Activated naive CD4-positive, alpha-beta T cell treated with anti-CD3 and anti-CD28 coated beads, Interleukin-2, amount 10 ng/mL, durations not matched to agents 7 days and 5 days (primary cell): ENCODE data around the gene OR2A12.
"Not testable (repeated sequence)": the region's sequence is repeated elsewhere in the genome, so short reads cannot be mapped to it uniquely, and the experiment has no call there.

Experiments used
- CTCF ChIA-PET: fragments of 350-600 bp; sonication (Branson Sonifier 250); formaldehyde crosslinking; loops from one replicate; lab custom pipeline; 2021; ENCODE audit warnings: antibody characterized with exemption; lab: Charles Lee
- DNase-seq: peaks from one replicate; pipeline ENCODE4 v3.0.0-alpha.2; 2020
- H3K27ac Mint-ChIP-seq: one replicate; pipeline ENCODE4 v1.8.0; 2021; ENCODE audit warnings: mild to moderate bottlenecking, moderate library complexity, mixed read lengths
- H3K27me3 Mint-ChIP-seq: one replicate; pipeline ENCODE4 v1.8.0; 2021; ENCODE audit warnings: mild to moderate bottlenecking, mixed read lengths
- H3K36me3 Mint-ChIP-seq: one replicate; pipeline ENCODE4 v1.8.0; 2021; ENCODE audit warnings: mixed read lengths
- H3K4me1 Mint-ChIP-seq: one replicate; pipeline ENCODE4 v1.8.0; 2021; ENCODE audit warnings: mixed read lengths
- H3K4me3 Mint-ChIP-seq: one replicate; pipeline ENCODE4 v1.8.0; 2021; ENCODE audit warnings: mild to moderate bottlenecking, moderate library complexity, mixed read lengths
- H3K9me3 Mint-ChIP-seq: one replicate; pipeline ENCODE4 v1.8.0; 2021; ENCODE audit warnings: mixed read lengths

The OR2A12 gene

GRCh38 chr7:144090667-144091066, 4.6 kb downstream of the OR2A12 start:
- DNase-seq = no peak
- H3K9me3 Mint-ChIP-seq = no peaks in the 10 kb centered on the region
- H3K4me1 Mint-ChIP-seq = no peaks in the 10 kb centered on the region
- CTCF ChIA-PET = no interaction called here
- no peaks in the 10 kb centered on the region for H3K27me3 Mint-ChIP-seq
- no peak overlapping the region for H3K4me3 Mint-ChIP-seq
- no peaks in the 10 kb centered on the region for H3K36me3 Mint-ChIP-seq
- H3K27ac Mint-ChIP-seq = no peak overlapping the region

GRCh38 chr7:144098776-144099175, 12.7 kb downstream of the OR2A12 start:
- Mint-ChIP-seq H3K36me3 (no peaks in the 10 kb centered on the region), H3K27ac (no peak overlapping the region), H3K4me3 (no peak overlapping the region), H3K9me3 (no peaks in the 10 kb centered on the region), H3K4me1 (peaks cover 4% of the 10 kb centered on the region), H3K27me3 (peaks cover 4% of the 10 kb centered on the region)
- no peak for DNase-seq
- CTCF ChIA-PET = interaction anchor here (1.7 kb wide), 1 partner anchor 29 kb away, joined by 5 read pairs; no protein-coding TSS in a partner anchor

- no peak for DNase-seq
- Mint-ChIP-seq H3K4me1 (peaks cover 4% of the 10 kb centered on the region), H3K27ac (no peak overlapping the region), H3K27me3 (peaks cover 4% of the 10 kb centered on the region), H3K36me3 (no peaks in the 10 kb centered on the region), H3K4me3 (no peak overlapping the region), H3K9me3 (no peaks in the 10 kb centered on the region)
- CTCF ChIA-PET = interaction anchor here (0.7 kb wide), 1 partner anchor 66 kb away, joined by 3 read pairs; no protein-coding TSS in a partner anchor
Observed at GRCh38 chr7:144100607-144101006, 14.5 kb downstream of the OR2A12 start.

DNA sequence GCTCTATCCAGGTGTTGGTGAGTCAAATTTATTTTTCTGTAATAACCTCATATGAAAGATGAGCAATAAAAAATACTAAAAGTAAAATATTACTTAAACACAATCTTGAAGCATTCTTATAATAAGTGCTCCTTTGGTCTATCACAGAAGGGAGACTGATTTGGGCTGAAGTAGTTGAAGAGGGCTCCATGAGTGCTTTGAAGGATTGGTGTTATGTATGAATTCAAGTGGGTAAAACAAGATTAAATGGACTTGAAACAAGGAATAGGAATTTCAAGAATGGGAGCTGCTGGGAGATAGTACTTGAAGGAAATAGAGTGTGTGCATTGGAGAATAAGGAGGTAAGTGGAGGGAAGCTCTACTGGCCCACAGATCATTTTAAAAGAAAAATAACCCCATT, 16.0 kb downstream of the OR2A12 start:
- DNase-seq = no peak
- Mint-ChIP-seq H3K36me3 (no peaks in the 10 kb centered on the region), H3K27me3 (peaks cover 4% of the 10 kb centered on the region), H3K27ac (no peak overlapping the region), H3K9me3 (no peaks in the 10 kb centered on the region), H3K4me1 (peaks cover 4% of the 10 kb centered on the region), H3K4me3 (no peak overlapping the region)
- CTCF ChIA-PET = no interaction called here

DNA sequence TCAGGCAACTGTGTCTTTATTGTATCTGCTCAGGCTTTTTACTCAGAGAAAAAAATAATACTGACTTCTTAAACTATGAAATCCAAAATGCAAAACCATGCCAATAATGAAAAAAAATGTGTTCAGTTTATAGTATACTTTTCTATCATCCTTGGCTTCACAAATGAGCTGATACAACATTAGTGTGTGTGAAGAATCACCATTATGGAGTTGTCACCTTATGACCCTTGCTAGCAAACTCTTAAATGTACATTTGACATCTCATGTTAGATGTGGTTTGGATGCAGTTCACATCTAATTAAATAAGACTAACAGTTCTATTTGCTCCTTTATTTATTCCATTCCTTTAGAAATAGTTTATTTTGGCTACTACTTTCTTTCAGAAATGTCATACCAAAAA, 19.1 kb downstream of the OR2A12 start:
- no peak overlapping the region for H3K4me3 Mint-ChIP-seq
- no peak overlapping the region for H3K27ac Mint-ChIP-seq
- H3K27me3 Mint-ChIP-seq = peaks cover 3% of the 10 kb centered on the region
- no peaks in the 10 kb centered on the region for H3K36me3 Mint-ChIP-seq
- DNase-seq = no peak
- CTCF ChIA-PET = interaction anchor here (0.7 kb wide), 1 partner anchor 284 kb away, joined by 3 read pairs; no protein-coding TSS in a partner anchor
- no peaks in the 10 kb centered on the region for H3K9me3 Mint-ChIP-seq
- H3K4me1 Mint-ChIP-seq = peaks cover 4% of the 10 kb centered on the region

DNA sequence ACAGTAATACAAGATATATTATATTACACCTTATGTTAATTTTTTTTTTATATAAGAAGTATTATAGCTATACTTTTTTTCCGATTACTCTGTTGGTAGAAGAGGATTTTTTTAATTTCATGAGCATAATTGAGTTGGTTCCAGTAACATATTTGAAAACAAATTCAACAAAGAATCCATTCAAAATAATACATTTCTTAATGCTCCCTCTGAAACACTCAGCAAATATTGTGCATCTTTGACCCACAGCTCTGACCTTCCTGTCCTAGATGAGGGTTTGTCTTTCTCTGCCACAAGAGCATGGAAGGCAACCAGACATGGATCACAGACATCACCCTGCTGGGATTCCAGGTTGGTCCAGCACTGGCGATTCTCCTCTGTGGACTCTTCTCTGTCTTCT, 23.2 kb downstream of the OR2A12 start, which contains the start of gene OR2A2:
TSS of gene OR2A2 (plus strand) at position 301 of the 400 bp plus-strand sequence. CDS start at position 301, 0 bp downstream.
- CTCF ChIA-PET = no interaction called here
- H3K27me3 Mint-ChIP-seq = peaks cover 3% of the 10 kb centered on the region
- DNase-seq = no peak
- no peaks in the 10 kb centered on the region for H3K36me3 Mint-ChIP-seq
- H3K9me3 Mint-ChIP-seq = no peaks in the 10 kb centered on the region
- no peak within 1 kb of the TSS for H3K27ac Mint-ChIP-seq
- H3K4me1 Mint-ChIP-seq = no peaks in the 10 kb centered on the region
- H3K4me3 Mint-ChIP-seq = no peak within 1 kb of the TSS

GRCh38 chr7:144110272-144110671, 24.2 kb downstream of the OR2A12 start:
- Mint-ChIP-seq H3K27ac (no peak overlapping the region), H3K4me3 (no peak overlapping the region), H3K27me3 (peaks cover 3% of the 10 kb centered on the region), H3K36me3 (no peaks in the 10 kb centered on the region), H3K9me3 (no peaks in the 10 kb centered on the region), H3K4me1 (no peaks in the 10 kb centered on the region)
- DNase-seq = no peak
- CTCF ChIA-PET = interaction anchor here (1.5 kb wide), 1 partner anchor 18 kb away, joined by 3 read pairs; no protein-coding TSS in a partner anchor

GRCh38 chr7:144113651-144114050, 27.6 kb downstream of the OR2A12 start:
- no peak for DNase-seq
- CTCF ChIA-PET = interaction anchor here (2.1 kb wide), 1 partner anchor 14 kb away, joined by 5 read pairs; no protein-coding TSS in a partner anchor
- peaks cover 3% of the 10 kb centered on the region for H3K27me3 Mint-ChIP-seq
- no peaks in the 10 kb centered on the region for H3K9me3 Mint-ChIP-seq
- H3K4me3 Mint-ChIP-seq = no peak overlapping the region
- no peaks in the 10 kb centered on the region for H3K36me3 Mint-ChIP-seq
- H3K27ac Mint-ChIP-seq = no peak overlapping the region
- no peaks in the 10 kb centered on the region for H3K4me1 Mint-ChIP-seq

- Mint-ChIP-seq H3K27me3 (no peaks in the 10 kb centered on the region), H3K27ac (no peak overlapping the region), H3K36me3 (no peaks in the 10 kb centered on the region), H3K4me1 (no peaks in the 10 kb centered on the region), H3K9me3 (no peaks in the 10 kb centered on the region), H3K4me3 (no peak overlapping the region)
- CTCF ChIA-PET = no interaction called here
- no peak for DNase-seq
Observed at GRCh38 chr7:144118341-144118740, 32.3 kb downstream of the OR2A12 start.

- Mint-ChIP-seq H3K27ac (no peak within 1 kb of the TSS), H3K4me3 (no peak within 1 kb of the TSS), H3K4me1 (no peaks in the 10 kb centered on the region), H3K9me3 (no peaks in the 10 kb centered on the region), H3K36me3 (no peaks in the 10 kb centered on the region), H3K27me3 (peaks cover 3% of the 10 kb centered on the region)
- CTCF ChIA-PET = interaction anchor here (0.8 kb wide), 1 partner anchor 23 kb away, joined by 3 read pairs; no protein-coding TSS in a partner anchor
- no peak for DNase-seq
Observed at GRCh38 chr7:144122876-144123275, 36.8 kb downstream of the OR2A12 start, which contains the start of gene OR2A14. Gene OR2A14 (plus strand): TSS chr7:144123176. CDS start chr7:144129113, 5,937 bp downstream.

DNA sequence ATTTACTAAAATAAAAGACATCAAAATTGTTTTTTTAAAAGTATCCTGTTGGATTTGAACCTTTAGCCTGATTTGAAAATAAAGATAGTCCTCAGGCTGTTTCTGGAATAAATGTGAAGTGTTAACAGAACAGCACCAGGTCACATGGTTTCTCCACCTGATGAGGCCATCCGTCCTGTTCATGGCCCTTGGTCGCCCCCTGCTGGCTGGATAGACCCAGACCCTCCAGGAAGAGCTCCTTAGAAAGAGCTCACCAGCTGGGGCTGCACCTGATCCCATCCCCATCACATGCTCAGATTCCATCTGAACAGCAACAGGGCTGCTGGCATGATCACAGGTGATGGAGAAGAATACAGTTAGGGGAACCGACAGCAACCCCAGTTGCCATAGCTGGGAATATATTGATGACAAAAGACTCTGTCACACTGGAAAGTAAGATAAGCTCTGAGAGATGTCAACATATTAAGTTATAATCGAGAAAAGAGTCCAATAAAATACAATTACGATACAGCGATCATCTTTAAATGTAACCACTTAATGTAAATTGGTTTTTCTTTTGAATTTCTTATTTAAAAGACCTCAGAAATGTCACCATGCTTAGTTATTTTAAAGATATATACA, 41.7 kb downstream of the OR2A12 start:
- CTCF ChIA-PET = interaction anchor here (0.6 to 1.6 kb wide), 19 partner anchors 13 to 701 kb away, joined by 3 to 12 read pairs (median 3); partner anchors contain the start of gene TCAF1
- Mint-ChIP-seq H3K4me3 (no peak overlapping the region), H3K27ac (no peak overlapping the region), H3K4me1 (no peaks in the 10 kb centered on the region), H3K27me3 (peaks cover 4% of the 10 kb centered on the region), H3K9me3 (no peaks in the 10 kb centered on the region), H3K36me3 (no peaks in the 10 kb centered on the region)
- DNase-seq = peak; percentile 93

DNA sequence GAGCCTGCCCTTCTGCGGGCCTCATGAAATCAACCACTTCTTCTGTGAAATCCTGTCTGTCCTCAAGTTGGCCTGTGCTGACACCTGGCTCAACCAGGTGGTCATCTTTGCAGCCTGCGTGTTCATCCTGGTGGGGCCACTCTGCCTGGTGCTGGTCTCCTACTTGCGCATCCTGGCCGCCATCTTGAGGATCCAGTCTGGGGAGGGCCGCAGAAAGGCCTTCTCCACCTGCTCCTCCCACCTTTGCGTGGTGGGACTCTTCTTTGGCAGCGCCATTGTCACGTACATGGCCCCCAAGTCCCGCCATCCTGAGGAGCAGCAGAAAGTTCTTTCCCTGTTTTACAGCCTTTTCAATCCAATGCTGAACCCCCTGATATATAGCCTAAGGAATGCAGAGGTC, 43.5 kb downstream of the OR2A12 start:
- H3K9me3 Mint-ChIP-seq, H3K27ac Mint-ChIP-seq, H3K27me3 Mint-ChIP-seq, H3K4me1 Mint-ChIP-seq, DNase-seq, CTCF ChIA-PET, H3K4me3 Mint-ChIP-seq, H3K36me3 Mint-ChIP-seq: not testable (repeated sequence)

- no peak for DNase-seq
- peaks cover 4% of the 10 kb centered on the region for H3K27me3 Mint-ChIP-seq
- no peaks in the 10 kb centered on the region for H3K9me3 Mint-ChIP-seq
- H3K36me3 Mint-ChIP-seq = no peaks in the 10 kb centered on the region
- CTCF ChIA-PET = no interaction called here
- H3K4me1 Mint-ChIP-seq = no peaks in the 10 kb centered on the region
- H3K27ac Mint-ChIP-seq = no peak overlapping the region
- no peak overlapping the region for H3K4me3 Mint-ChIP-seq
Observed at GRCh38 chr7:144130730-144131129, 44.7 kb downstream of the OR2A12 start.

DNA sequence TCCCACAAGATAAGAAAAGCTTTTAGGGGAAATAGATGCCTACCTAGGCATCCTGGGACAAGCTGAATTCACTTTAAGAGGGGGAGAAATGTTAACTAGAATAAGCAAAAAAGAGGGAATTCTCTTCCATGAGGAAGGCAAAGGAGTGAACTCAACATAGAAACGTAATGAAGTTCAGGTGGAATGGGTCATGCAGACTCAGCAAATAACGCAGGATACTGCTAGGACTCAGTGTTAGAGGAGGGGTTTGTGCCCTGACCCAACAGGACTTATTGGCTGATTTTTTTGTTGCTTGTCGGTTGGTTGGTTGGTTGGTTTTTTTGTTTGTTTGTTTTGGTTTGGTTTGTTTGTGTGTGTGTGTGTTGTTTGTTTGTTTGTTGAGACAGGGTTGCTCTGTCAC, 46.2 kb downstream of the OR2A12 start:
- Mint-ChIP-seq H3K27ac (no peak overlapping the region), H3K4me1 (no peaks in the 10 kb centered on the region), H3K36me3 (no peaks in the 10 kb centered on the region), H3K9me3 (no peaks in the 10 kb centered on the region), H3K4me3 (no peak overlapping the region), H3K27me3 (peaks cover 8% of the 10 kb centered on the region)
- CTCF ChIA-PET = no interaction called here
- DNase-seq = no peak

- DNase-seq = no peak
- H3K27ac Mint-ChIP-seq = no peak overlapping the region
Observed at GRCh38 chr7:144133307-144133706, 47.2 kb downstream of the OR2A12 start.

More at GRCh38 chr7:144133307-144133706, 47.2 kb downstream of the OR2A12 start:
- Mint-ChIP-seq H3K27me3 (peaks cover 4% of the 10 kb centered on the region), H3K4me1 (no peaks in the 10 kb centered on the region), H3K9me3 (no peaks in the 10 kb centered on the region), H3K36me3 (no peaks in the 10 kb centered on the region), H3K4me3 (no peak overlapping the region)
- CTCF ChIA-PET = no interaction called here
